GM19467 (cell line): ENCODE data around the gene ZNFX1.

Experiments
- ATAC-seq: cut with Tn5 transposase; IDR thresholded peaks from one replicate; pipeline ENCODE4 v1.9.1; 2021; ENCODE audit warnings: mild to moderate bottlenecking, moderate library complexity; ENCODE audit not compliant: unreplicated experiment

Gene ZNFX1

DNA sequence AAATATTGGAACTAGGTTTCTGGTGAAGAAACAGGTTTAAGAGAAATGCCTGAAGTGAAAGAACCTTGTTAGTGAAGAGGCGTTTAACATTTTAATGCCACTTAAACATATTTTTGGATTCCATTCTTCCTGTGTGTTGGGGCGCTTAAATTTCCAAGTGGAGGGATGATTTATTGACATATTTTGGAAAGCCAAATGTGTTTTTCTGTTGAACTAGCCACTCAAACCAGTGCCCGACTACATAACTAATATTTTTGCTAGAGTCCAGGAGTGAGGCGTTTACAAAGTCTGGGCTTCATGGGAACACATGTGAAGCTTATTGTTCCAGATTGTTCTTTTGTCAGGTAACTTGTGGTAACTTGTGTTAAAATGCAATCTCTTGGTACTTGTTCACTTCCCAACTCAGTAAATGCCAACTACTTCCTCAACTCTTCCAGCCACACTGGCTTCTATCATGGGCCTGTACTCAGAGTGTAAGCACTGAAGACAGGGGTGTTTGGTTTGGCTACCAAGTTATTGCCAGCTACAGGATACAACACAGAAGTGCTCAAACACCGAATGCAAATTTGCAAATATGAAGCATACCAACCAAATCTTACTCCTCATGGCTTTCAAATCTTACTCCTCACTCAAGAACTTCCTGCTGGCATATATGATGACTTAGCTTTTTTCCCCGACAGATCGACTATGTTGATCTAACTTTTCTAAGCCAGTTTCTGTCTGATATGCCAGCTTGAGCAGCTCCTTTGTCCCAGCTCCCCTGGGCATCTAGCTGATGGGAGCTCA, 2.0 kb upstream of the ZNFX1 start:
- ATAC-seq: no peak

DNA sequence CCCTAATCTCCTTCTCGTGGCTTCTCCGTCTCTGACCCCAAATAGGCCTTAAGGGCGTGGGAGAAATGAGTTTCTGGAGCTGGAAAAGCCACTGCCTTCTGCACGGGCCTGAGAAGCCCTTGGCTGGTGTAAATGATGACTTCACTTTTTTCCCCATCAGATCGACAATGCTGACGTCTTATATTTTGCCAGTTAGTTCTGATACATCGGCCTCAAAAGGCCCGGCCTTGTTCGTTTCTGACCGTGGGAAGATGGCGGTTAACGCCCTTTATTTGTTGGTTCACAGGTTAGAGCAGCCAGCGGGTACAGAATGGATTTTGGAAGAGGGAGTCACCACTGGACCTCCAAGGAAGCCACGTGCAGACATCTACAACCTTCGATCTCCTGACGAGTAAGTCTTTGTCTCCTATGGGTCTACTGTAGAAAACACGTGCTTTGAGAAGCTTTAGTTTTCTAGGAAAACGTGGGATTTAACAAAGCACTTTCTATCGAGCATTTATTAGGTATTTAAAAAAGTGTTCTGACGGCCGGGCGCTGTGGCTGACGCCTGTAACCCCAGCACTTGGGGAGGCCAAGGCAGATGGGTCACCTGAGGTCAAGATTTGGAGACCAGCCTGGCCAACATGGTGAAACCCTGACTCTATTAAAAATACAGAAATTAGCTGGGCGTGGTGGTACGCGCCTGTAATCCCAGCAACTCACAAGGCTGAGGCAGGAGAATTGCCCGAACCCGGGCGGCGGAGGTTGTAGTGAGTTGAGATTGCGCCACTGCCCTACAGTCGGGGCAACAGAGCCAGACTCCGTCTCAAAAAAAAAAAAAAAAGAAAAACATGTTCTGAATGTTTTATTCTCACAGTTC, 1.2 kb upstream of the ZNFX1 start:
- ATAC-seq: no peak

DNA sequence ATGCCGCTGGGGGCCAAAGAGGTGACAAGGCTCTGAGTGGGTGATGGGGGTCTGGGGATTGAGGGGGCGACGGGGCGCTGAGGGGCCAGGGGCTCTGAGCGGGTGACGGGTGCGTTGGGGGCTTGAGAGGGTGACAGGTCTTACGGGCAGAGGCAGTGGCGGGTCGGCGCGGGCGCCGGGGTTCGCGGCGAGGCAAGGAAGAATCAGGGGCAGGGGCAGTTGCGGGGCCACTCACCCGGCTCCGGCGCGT, 146 bp downstream of the ZNFX1 start:
- no peak for ATAC-seq

DNA sequence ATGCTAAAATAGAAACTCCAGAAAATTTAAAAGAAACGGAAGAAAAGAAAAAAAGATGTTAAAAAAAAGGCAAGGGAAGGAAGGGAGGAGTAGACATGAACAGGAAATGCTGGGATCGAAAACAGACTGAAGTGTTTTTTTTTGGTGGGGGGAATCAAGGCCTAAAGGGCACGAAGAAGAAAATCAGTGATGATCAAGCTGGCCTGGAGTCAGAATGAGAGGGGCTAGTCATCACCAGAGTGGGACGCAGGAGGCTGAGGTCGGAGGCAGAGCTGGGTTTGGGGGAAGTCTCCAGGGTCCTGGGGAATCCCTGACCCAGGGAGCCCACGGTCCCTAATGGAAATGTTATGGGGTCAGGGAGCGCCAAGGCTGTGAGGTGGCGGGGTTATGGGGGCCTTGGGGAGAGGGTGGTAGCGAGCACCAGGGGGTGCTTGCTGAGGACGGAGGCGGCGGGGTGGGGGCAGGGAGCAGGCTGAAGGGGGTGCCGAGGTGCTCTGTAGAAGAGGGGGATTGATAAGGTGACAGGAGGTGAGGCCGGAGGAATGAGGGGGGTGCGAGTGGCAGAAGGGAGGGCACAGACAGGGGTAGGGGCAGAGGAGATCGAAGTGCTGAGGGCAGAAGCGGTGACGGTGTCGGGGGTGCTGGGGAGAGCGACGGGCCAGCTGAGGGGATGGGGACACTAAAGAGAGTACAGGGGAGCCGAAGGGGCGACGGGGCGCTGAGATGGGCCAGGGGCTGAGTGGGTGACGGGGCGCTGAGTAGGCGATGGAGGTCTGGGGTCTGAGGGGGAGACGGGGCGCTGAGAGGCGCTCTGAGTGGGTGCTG, 684 bp downstream of the ZNFX1 start:
- no peak for ATAC-seq

DNA sequence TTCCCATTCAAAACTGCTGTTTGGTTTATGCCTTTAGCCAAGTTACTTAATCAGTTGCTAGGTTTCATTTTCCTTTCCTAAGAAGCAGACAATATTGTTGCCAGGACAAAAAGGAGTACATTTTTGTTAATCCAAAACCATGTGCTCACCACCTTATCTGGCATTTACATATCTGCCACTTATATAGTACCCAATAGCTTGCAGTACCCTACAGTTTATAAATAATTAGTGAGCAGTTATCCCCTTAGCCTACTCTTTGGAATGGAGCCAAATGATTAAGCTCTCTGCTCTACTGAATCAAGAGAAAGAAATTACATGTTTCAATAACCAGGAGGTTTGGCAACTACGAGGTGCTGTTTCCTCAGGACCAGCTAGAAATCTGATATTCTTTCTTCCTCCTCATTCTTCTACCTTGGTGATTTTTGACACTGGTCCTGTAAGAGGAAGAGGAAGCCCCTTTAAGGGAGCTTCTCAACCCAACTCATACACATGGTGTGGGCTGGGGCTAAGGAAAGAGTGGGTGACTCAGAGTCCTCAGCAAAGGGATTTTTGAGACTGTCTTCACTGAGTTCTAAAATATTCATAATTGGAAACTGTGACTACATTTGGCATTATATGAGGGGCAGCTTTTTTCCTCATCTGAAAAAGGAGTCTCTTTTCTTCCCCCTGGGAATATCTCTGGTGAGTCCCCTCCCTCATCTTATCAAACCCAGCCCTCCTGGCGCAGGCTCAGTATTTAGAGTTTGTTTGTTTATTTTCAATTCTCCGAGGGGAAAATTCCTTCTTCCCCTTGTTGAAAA, 1.5 kb downstream of the ZNFX1 start:
- ATAC-seq: no peak

DNA sequence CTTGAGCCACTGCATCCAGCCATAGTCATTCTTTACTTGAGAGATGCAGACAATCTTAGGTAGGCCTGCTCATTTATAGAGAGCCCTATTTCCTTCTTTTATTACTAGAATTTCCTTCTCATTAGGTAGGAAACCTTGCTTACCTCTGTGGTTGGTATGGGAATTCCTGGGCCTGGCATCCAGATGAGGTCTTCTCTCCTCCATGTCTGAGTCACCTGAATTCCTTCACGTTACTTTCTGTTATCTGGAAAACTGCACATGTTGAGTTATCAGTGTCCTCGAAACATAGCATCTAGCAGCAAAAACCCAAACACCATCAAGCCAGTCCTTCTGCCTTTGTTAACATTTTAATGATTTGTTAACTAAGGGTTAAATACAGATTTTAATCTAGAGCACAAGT, 2.2 kb downstream of the ZNFX1 start:
- no peak for ATAC-seq

DNA sequence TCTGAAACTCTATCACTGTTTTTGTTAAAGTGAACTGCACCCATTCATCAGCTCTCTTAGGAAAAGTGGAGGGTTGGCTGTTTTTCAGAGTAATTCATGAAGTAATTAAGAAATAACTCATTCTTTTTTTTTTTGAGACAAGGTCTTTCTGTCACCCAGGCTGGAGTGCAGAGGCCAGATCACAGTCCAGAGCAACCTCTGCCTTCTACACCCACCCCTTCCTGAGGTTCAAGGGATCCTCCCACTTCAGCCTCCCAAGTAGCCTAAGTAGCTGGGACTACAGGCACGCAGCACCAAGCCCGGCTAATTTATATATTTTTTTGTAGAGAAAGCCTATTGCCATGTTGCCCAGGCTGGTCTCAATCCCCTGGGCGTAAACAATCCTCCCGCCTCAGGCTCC, 2.6 kb downstream of the ZNFX1 start:
- ATAC-seq: no peak

DNA sequence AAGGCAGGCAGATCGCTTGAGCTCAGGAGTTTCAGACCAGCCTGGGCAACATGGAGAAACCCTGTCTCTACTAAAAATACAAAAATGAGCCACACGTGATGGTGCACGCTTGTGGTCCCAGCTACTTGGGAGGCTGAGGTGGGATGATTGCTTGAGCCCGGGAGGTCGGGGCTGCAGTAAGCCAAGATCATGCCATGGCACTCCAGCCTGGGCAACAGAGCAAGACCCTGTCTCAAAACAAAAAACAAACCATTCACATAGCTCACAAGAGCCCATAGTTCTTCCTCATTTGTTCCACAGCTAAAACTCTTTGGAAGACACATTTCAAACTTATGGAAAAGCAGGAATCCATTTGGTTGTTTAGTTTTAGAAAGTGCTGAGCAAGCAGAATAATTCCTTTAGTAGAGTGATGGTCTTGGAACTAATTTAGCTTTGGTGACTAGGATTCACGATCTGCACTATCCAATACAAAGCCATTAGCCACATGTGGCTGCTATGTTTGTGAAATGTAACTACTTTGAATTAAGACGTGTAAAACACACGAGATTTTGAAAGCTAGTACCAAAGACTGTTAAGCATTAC, 4.1 kb downstream of the ZNFX1 start:
- no peak for ATAC-seq

DNA sequence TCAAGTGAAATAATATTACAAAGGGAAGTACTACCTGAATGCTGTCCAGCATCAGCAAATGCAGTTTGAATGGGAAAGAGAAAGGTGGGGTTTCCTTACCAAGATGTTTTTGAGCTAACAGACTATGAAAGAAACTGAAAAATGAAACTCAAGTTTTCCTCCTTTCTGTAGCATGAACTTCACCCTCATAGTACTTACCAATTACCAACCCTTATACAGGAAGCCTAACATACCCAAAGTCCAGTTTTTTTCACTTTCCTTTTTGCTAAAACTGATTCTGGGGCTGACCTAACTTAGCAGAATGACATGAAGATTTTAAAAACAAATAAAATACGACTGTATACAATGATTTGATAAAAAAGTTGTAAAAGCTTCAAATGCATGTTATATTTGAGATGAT, 5.2 kb downstream of the ZNFX1 start:
- ATAC-seq: no peak

DNA sequence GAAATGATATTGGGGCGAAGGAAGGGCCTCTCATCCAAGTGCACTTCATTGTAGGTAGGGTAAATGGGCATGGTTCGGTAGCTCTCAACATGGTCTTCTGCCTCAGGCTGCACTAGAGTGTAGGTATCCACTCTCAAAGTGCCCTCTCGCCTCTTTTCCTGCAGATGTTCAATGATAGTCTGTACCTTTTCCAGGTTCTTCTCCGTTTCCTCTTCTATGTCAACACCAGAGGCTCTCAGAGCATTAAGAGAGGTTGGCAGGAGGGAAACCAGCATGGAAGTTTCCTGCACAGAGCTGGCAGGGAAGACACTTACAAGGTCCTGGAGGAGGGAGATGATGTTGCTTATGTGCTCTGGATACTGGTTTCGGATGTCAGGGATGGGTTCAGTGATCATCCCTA, 7.1 kb downstream of the ZNFX1 start:
- no peak for ATAC-seq

DNA sequence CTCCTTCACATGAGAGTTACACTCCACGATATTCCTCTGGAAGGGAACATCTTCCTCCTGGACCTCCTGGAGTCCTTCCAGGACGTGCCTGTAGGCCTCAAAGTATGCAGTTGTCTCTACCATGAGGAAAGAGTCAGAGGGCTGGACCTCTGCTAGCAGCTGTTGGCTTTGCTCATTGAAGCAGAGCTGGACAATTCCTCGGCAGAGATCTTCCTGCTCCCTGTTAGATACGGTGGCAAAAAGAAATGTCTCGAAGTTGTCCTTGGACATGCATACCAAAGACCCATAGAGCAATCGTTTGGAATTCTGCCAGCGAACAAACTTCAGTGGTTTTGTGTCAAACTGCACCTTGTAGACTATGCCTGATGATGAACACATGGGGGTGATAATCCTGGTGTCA, 7.7 kb downstream of the ZNFX1 start:
- no peak for ATAC-seq

DNA sequence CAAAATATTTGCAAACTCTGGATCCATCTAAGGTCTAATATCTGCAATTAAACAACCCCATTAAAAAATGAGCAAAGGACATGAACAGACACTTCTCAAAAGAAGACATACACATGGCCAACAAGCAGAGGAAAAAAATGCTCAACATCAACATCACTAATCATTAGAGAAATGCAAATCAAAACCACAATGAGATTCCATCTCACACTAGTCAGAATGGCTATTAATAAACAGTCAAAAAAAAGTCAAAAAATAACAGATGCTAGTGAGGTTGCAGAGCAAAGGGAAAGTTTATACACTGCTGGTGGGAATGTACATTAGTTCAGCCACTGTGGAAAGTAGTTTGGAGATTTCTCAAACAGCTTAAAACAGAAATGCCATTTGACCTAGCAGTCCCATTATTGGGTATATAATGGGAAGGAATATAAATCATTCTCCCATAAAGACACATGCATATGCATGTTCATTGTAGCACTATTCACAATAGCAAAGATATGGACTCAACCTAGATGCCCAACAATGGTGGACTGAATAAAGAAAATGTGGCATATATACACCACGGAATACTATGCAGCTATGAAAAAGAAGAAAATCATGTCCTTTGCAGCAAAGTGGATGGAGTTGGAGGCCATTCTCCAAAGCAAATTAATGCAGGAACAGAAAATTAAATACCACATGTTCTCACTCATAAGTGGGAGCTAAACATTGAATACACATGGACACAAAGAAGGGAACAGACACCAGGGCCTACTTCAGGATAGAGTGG, 9.1 kb downstream of the ZNFX1 start:
- ATAC-seq: no peak

DNA sequence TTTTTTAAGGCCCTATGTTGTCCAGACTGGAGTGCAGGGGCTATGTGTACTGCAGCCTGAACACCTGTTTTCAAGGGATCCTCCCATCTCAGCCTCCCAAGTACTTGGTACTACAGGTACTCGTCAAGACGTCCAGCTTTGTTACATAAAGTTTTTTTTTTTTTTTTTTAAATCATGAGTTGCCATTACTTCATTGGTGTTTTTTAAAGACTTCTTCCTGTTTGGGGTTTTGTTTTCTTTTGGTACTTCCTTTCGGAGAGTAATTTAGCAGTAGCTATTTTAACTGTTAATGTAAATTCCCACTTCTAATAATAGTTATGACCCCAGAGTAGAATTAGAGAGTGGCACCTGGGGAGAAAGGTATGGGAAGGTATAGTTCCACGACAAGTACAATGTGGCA, 10.5 kb downstream of the ZNFX1 start:
- no peak for ATAC-seq

DNA sequence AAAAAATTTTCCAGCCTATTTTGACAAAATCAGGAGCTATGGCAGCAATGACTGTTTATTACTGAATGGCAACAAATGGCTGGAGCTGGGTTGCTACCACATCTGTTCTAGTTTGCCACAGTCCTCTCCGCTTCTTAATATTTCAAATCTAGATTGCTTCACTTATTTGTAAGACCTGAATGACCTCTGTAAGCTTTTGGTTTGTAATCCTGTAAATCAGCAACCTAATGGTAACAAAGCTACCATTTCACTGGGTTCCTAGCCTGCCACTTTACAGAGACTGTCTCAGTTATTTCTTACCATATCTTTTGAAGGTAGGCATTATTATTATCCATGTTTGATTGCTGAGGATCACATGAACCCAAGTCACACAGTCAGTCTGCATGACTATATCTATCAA, 15.4 kb downstream of the ZNFX1 start:
- no peak for ATAC-seq

DNA sequence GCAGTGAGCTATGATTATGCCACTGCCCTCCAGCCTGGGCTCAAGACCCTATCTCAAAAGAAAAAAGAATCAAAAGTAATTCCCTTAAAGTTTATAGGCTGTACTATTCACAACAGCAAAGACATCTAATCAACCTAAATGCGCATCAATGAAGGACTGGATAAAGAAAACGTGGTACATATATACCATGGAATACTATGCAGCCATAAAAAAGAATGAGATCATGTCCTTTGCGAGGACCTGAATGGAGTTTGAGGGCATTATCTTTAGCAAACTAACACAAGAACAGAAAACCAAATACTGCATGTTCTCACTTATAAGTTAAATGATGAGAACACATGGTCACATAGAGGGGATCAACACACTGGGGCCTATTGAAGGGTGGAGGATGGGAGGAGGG, 16.7 kb downstream of the ZNFX1 start:
- ATAC-seq: no peak

DNA sequence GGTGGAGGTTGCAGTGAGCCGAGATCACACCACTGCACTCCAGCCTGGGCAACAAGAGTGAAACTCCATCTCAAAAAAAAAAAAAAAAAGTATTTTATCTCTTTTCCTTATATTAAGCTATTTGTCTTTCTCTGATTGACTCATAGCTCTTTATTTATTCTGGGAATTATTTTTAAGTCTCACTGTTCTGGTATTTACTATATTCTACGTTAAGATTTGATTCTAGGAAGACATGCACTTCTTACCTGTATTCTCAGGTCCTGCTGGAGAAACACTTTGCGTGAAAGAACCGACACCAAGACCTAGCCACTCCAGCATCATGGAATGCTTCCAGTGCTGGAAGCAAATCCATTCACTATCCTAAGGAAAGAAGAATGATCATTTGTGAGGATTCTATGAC, 17.6 kb downstream of the ZNFX1 start:
- ATAC-seq: no peak

DNA sequence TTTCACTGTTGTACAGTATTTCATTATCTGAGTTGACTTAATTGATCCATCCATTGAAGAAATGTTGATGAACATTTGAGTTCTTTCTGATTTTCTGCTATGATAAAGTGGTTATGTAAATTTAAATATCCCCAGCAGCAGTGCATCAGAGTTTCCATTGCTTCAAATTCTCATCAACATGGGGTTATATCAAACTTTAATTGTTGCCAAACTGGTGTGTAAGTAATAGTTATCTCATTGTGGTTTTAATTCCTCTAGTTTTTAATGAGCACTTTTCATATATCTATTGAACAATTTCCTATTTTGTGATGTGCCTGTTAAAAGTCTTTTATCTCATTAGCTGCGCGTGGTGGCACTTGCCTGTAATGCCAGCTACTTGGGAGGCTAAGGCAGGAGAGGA, 18.1 kb downstream of the ZNFX1 start:
- ATAC-seq: no peak

DNA sequence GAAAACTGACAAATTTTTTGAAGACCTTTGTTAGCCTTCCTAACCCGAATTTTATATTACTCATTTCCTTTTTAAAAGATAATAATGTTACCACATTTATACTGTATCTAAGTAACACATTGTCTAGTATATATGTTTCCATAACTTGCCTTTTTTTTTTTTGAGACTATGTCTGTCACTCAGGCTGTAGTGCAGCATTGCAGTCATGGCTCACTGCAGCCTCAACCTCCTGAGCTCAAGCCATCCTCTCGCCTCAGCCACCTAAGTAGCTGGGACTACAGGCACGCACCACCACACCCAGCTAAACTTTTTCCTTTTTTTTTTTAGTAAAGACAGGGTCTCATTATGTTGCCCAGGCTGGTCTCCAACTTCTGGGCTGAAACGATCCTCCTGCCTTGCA, 18.6 kb downstream of the ZNFX1 start:
- ATAC-seq: no peak

DNA sequence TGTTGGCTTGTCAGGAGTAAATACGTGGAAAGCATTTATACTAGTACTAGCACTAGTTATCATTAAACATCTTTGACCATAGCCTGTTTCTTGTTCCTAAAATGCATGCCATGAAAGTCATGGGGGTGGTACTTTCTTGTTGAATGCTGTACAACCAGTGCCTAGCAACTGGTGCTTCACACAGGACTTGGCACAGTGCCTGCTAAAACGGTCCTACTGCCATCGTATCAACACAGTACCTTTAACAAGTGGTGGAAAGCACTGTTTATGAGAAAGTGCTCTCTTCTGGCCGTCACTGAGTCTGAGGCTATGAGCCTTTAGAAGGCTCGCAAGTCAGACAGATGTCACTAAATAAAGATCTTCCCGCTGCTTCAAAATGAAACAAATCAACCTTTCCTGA, 21.6 kb downstream of the ZNFX1 start:
- no peak for ATAC-seq
